ENCODE results near the gene TCP11L2.

Gene TCP11L2

GRCh38 chr12:106302401-106303201, at the start of gene TCP11L2:
Gene TCP11L2, plus strand, starts transcription at chr12:106302733. Its CDS starts 8,343 bp downstream, at chr12:106311076.
- peak; percentile 37 for DNase-seq

GRCh38 chr12:106254724-106255123, 47.8 kb upstream of the TCP11L2 start:
- DNase-seq, result no peak

- no peak for DNase-seq
Measured at GRCh38 chr12:106255493-106255892, 47.0 kb upstream of the TCP11L2 start.

GRCh38 chr12:106255952-106256351, 46.6 kb upstream of the TCP11L2 start:
- DNase-seq, result no peak

GRCh38 chr12:106256524-106256923, 46.0 kb upstream of the TCP11L2 start:
- no peak for DNase-seq

- DNase-seq, result no peak
Measured at GRCh38 chr12:106258226-106258625, 44.3 kb upstream of the TCP11L2 start.

GRCh38 chr12:106258935-106259334, 43.6 kb upstream of the TCP11L2 start:
- DNase-seq, result no peak

GRCh38 chr12:106265116-106265515, 37.4 kb upstream of the TCP11L2 start:
- DNase-seq, result no peak

GRCh38 chr12:106267535-106267934, 35.0 kb upstream of the TCP11L2 start:
- no peak for DNase-seq

- DNase-seq, result no peak
Measured at GRCh38 chr12:106269150-106269771, 33.3 kb upstream of the TCP11L2 start.

GRCh38 chr12:106271575-106272505, 30.7 kb upstream of the TCP11L2 start:
- no peak for DNase-seq

- DNase-seq, result no peak
Measured at GRCh38 chr12:106273491-106273890, 29.0 kb upstream of the TCP11L2 start.

GRCh38 chr12:106274012-106274411, 28.5 kb upstream of the TCP11L2 start:
- no peak for DNase-seq

- no peak for DNase-seq
Measured at GRCh38 chr12:106274575-106275121, 27.9 kb upstream of the TCP11L2 start.

GRCh38 chr12:106275458-106275857, 27.1 kb upstream of the TCP11L2 start:
- no peak for DNase-seq

GRCh38 chr12:106276032-106276740, 26.3 kb upstream of the TCP11L2 start:
- DNase-seq, result no peak

- no peak for DNase-seq
Measured at GRCh38 chr12:106280106-106280505, 22.4 kb upstream of the TCP11L2 start.

GRCh38 chr12:106281056-106281782, 21.3 kb upstream of the TCP11L2 start:
- no peak for DNase-seq

- no peak for DNase-seq
Measured at GRCh38 chr12:106281804-106282203, 20.7 kb upstream of the TCP11L2 start.

- DNase-seq, result no peak
Measured at GRCh38 chr12:106282457-106283097, 20.0 kb upstream of the TCP11L2 start.
